GM12892 (cell line): ENCODE results near the gene TRIOBP.

Source experiments
- POLR2A ChIP-seq: IDR thresholded peaks from 2 replicates; pipeline ENCODE4 v1.6.1; 2011; ENCODE audit warnings: low read depth, low read length, control low read depth
- POLR2AphosphoS5 ChIP-seq: IDR thresholded peaks from 2 replicates; pipeline ENCODE4 v1.6.1; 2011; ENCODE audit warnings: low read depth, low read length, control low read depth
- TAF1 ChIP-seq: IDR thresholded peaks from 2 replicates; pipeline ENCODE4 v1.6.1; 2011; ENCODE audit warnings: low read depth, mild to moderate bottlenecking, control low read depth, low read length, borderline replicate concordance

DNA sequence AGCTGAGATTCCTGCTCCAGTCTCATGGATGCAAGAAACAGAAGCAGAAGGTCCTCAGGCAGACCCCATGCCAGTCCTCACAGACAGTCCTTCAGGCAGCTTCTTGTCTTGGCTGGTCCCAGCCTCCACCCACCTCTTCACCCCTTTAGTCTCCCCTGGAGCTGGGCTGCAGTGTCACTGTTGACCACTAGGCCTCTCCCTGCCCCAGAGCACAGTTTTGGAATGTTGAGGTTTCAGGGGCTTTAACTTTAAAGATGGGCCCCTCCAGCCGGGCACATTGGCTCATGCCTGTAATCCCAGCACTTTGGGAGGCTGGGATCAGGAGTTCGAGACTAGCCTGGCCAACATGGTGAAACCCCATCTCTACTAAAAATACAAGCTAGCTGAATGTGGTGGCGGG lies 71.4 kb downstream of the TRIOBP start:
- TF ChIP-seq POLR2A (no peak), POLR2AphosphoS5 (no peak), TAF1 (no peak)
